GM13976 (cell line): ENCODE data around the gene CCDC158.
A peak's percentile ranks its signal among the peaks of the same experiment; 100 is the strongest.

Source experiments
- DNase-seq: peaks from one replicate; pipeline ENCODE4 v3.0.0; 2012; ENCODE audit warnings: low spot score
- in situ Hi-C: fragments of 300-500 bp; cut with MboI; formaldehyde crosslinking; loops from one replicate; pipeline ENCODE4 v1.12.0; 2022; ENCODE audit warnings: low sequenced_read_pairs, mixed read lengths, inconsistent platforms; ENCODE audit not compliant: unreplicated experiment
- TF ChIP-seq, protein P1 (sequence below): IDR thresholded peaks from 2 replicates; pipeline ENCODE4 v1.5.1; 2012; ENCODE audit warnings: borderline replicate concordance, mild to moderate bottlenecking; ENCODE audit not compliant: insufficient read depth; ENCODE audit errors: extremely low read depth, missing control alignments, control extremely low read depth

CCDC158 gene

DNA sequence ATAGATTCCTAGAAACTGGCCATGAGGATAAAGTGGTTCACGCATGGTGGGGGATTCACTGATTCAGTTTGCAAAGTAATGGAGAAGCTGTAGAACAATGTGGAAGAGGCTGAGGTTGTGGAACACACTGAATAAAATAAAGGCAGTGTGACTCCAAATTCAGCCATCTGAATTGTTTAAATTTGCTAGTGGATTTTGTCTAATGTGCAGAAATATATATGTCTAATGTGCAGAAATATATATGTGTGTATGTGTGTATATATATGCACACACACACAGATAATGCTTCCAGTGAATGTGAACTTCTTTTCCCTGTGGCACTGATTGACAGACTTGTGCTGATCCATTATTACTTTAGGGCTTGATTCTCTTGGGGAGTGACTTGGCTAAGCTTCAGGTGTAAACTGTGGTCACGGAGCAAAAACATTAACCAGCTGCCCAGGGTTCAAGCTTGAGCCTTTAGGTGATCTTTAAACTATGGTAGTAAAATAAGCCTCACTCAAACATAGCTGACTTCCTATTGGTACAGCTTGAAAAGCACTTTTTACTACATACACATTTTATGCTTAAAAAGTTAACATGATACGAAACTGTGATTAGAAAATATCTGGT lies 110.9 kb downstream of the CCDC158 start:
- in situ Hi-C loops = no loop called here
- no peak for DNase-seq
- TF ChIP-seq, protein P1, sequence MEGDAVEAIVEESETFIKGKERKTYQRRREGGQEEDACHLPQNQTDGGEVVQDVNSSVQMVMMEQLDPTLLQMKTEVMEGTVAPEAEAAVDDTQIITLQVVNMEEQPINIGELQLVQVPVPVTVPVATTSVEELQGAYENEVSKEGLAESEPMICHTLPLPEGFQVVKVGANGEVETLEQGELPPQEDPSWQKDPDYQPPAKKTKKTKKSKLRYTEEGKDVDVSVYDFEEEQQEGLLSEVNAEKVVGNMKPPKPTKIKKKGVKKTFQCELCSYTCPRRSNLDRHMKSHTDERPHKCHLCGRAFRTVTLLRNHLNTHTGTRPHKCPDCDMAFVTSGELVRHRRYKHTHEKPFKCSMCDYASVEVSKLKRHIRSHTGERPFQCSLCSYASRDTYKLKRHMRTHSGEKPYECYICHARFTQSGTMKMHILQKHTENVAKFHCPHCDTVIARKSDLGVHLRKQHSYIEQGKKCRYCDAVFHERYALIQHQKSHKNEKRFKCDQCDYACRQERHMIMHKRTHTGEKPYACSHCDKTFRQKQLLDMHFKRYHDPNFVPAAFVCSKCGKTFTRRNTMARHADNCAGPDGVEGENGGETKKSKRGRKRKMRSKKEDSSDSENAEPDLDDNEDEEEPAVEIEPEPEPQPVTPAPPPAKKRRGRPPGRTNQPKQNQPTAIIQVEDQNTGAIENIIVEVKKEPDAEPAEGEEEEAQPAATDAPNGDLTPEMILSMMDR = no peak

DNA sequence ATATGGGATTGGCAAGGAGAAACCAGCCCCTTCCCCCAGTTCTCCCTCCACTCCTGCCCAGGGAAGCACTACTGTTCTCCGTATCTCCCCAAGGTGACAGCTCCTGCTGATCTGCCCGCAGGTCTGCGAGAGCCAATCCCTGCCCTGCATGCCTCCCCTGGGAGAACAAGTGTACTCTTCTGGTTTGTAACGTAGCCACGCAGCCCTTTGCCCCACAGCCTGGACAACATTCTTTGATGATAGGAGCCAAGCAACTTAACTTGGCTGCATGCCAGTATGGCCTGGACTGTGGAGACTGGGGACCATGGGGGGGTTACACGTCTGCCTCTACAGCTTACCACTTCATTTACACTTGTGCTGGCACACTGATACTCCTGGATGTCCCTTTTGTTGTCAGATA lies 112.4 kb downstream of the CCDC158 start:
- in situ Hi-C loops = no loop called here
- TF ChIP-seq, protein P1 = no peak
- DNase-seq = no peak

DNA sequence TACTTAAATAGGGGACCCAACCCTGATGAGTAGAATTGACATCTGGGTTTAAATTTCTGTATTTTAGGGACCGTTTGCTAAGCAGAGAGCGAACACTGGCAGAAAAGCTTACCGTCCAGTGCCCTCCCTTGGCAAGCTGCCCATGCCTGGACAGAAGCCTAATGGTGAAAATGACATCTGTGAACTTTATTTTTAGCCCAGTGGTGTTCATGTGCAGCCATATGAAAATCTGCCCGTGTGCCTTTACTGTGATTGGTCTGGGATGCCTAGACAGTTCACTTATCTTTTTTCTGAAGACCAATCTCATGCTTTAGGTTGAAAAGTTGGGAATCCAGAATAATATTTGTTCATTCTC lies 113.3 kb downstream of the CCDC158 start:
- TF ChIP-seq, protein P1 = no peak
- DNase-seq = no peak
- in situ Hi-C loops = no loop called here

DNA sequence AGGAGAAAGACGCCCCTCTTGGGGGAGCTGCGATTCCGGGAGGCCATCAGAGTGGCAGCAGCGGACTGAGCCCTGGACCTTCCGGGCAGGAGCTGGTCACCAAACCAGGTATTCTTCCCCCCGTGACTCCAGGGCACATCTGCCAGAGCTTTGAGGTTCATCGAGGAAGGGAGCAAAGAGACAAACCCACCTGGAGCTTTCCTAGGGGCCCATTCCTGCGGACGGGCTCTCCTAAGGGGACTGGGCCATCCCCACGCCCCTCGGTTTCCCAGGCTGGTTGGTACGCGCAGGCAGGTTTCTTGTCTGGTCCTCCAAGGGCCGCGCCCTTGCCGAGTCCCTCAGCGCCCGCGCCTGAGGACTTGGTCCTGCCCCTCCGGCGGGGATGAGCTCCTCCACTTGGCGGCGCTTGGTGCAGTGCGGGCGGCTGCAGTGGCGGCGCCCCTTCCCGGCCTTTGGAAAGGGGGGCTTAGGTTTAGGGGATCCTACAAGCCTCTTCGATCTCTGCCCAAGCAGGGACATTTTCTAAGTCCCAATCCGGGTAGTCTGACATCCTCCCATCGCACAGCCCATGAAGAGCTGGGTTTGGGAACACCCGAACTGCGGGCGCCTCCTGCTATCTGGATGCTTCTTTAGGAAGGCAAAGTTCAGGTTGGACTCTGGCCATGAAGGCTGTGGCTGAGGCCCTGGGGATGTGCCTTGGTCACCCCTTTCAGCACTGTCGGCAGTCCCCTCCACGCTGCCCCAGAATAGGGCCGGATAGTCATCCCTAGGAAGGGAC lies 113.9 kb downstream of the CCDC158 start:
- TF ChIP-seq, protein P1 = no peak
- DNase-seq = peak; percentile 55
- in situ Hi-C loops = no loop called here

DNA sequence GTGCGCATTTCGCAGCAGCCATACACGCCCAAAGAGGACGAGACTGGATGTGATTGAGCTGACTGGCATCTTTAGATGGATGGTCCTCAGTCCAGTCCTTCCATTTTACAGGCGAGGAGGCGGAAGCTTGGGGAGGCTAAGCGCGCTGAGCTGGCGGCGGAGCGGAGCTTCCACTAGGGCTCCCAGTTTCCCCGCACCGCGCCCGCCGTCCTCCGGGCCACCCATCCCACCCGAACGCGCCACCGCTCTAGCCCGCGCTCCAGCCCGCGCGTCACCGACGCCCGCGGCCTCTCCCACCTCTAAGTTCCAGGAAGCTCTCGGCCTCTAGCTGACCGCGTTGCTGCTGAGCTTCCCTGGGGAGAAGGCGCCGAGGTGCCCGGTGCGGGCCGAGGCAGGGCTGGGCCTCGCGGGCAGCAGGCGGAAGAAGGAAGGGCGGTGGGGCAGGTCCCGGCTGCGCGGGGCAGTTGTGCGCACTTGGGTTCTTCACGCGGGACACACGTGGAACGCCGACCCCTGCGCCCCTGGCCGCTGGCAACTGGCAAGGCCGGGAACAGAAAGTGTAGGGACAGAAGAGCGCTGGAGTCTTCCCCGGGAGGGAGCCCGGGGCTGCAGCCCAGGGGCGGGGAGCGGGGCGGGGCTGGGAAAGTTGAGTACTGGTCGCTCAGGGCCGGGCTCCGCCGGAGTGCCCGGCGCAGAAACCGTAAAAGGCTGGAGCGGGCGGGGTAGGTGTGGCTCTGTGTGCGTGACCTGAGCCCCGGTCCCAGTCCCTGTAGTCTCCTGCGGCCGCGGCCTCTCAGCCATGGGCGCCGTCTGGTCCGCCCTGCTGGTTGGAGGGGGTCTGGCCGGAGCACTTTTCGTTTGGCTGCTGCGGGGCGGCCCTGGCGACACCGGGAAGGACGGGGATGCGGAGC lies 114.7 kb downstream of the CCDC158 start, which contains the start of gene STBD1:
Gene STBD1 (plus strand): TSS at position 763 of the 911 bp plus-strand sequence. CDS start 37 bp downstream, at position 800.
- in situ Hi-C loops = no loop called here
- TF ChIP-seq, protein P1 = no peak
- peak; percentile 56 for DNase-seq

DNA sequence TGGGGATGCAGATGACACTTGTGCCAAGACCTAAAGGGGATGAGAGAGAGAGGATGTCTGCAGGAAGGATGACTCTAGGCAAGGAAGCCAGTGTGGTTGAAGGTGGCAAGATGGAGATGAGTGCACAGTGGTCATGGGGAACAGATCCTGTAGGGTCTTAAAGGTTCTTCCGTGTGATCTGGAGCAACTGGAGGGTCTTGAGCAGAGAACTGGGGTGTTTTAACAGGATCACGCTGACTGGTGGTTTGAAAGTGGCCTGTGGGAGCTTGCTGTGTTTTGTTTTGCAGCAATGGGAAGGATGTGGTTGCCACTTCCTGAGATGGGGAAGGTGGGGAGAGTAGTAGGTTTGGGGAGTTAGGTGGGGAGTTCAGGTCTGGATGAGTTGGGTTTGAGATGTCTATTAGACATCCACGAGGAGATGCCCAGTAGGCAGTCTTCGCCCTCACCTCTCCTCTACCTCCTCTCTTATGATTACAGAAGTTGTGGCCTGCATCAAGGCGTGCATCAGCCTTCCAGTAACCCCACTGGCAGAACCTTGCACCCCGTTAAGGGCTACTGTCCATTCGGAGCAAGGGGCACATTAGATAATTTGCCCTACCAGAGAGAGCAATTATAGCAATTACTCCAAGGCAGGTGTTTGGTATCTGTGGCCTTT lies 115.8 kb downstream of the CCDC158 start:
- TF ChIP-seq, protein P1 = no peak
- in situ Hi-C loops = no loop called here

More for the DNA sequence above, 115.8 kb downstream of the CCDC158 start:
- DNase-seq = no peak
